Measurements from ENCODE around the gene EHF. TPM values are rescaled to one million over a fixed set of nuclear protein-coding genes. Genes with fewer than 3 reads are reported as not detected.

The EHF gene
- total RNA-seq, 1 donor from 2014 or later = not detected

DNA sequence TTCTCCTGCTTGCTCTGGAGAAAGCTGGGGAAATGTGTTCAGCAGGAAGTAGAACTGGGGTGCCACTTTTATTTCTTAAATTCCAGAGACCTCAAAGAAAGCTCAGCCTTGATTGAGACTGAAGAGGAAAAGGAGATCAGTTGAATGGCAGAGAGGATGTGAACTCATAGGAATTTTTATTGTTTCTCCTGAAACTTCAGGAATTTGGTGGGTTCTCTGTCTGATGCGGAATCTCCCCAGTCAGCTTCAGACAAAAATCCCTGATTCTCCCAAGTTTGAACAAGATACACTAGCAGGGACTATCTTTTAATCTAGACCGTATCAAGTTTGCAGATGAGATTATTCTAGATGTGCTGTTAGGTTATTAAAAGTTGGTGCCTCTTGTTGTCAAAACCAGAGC is 23.0 kb downstream of the EHF start:
- DNase-seq (ENCODE audit: low read depth in 2 of 2) = no peak

DNA sequence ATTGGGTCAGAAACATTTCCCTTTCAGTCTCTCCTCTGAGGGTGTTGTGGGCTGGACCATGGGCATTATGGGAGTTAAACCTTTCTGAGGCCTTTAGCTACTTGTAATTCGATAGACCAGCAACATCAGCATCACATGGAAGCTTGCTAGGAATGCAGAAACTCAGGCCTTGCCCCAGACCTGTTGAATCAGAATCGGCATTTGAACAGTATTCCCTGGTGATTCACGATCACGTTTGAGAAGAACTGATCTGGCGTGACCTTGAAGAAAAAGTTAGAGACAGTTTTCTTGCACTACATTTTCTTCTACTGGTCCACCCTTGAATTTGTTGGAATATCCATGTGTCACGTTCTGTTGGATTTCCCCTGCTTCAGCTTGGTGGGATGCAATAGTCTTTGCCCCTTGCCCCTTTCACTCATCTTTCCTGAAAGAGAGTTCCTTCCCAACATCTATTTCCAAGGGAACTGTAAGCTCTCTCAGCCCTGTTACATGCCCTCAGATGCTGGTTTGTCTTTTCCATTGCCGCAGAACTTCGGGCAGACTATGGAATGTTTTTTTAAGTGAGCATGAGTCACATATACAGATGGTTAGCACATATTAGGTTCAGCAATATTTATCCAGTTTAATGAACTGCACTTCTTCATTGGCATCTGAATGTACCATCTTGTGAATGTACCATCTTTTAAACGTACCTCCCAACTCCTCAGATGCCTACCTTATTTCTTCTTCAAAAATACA is 23.9 kb downstream of the EHF start:
- DNase-seq (ENCODE audit: low read depth in 2 of 2) = no peak

DNA sequence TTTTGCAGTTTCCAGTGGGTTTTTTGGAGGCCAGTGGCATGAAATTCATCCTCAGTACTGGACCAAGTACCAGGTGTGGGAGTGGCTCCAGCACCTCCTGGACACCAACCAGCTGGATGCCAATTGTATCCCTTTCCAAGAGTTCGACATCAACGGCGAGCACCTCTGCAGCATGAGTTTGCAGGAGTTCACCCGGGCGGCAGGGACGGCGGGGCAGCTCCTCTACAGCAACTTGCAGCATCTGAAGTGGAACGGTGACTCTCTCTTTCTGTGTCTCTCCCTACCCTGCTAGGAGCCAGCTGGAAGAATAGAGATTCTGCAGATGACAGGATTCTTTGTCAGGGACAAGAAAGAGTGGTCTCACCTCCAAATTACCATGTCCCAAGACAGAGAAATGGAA is 25.5 kb downstream of the EHF start:
- no peak for DNase-seq (ENCODE audit: low read depth in 2 of 2)

- DNase-seq (ENCODE audit: low read depth in 2 of 2) = no peak
Observed at GRCh38 chr11:34647131-34647530, 26.2 kb downstream of the EHF start.

GRCh38 chr11:34647532-34647931 is 26.6 kb downstream of the EHF start:
- no peak for DNase-seq (ENCODE audit: low read depth in 2 of 2)

DNA sequence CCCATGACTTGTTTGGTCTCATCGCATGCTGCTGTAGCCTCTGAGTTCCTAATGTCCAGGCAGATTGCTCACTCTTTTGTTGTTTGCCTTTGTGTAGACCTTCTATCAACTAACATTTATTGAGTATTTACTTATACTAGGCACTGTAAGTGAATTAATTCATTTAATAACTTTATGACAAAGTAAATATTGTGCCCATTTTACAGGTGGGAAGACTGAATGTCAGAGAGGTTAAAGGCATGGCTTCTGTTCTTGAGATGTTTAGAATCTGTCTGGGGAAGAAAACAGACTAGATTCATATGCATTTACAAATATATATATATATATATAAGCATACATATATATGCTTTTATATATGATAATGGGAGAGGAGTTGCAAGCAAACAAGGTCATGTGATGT is 27.1 kb downstream of the EHF start:
- DNase-seq (ENCODE audit: low read depth in 2 of 2) = no peak

- DNase-seq (ENCODE audit: low read depth in 2 of 2) = no peak
Observed at GRCh38 chr11:34649597-34649996, 28.7 kb downstream of the EHF start.

- DNase-seq (ENCODE audit: low read depth in 2 of 2) = no peak
Observed at GRCh38 chr11:34650528-34650927, 29.6 kb downstream of the EHF start.

DNA sequence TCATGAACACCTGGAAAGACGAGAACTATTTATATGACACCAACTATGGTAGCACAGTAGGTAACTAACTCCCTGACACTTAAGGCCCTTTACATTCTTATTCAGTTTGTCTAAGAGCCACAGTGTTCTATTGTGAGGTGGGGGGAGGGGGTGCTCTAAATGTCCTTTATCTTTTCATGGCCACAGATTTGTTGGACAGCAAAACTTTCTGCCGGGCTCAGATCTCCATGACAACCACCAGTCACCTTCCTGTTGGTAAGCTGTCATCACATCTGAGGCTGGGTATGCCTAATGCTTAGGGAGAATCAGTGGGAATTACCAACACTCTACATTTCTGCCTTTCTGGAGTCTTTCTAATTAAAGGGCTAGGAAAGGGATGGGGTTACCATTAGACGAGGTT is 30.7 kb downstream of the EHF start:
- peak; percentile 32 to 45 for DNase-seq (ENCODE audit: low read depth in 2 of 2)

DNA sequence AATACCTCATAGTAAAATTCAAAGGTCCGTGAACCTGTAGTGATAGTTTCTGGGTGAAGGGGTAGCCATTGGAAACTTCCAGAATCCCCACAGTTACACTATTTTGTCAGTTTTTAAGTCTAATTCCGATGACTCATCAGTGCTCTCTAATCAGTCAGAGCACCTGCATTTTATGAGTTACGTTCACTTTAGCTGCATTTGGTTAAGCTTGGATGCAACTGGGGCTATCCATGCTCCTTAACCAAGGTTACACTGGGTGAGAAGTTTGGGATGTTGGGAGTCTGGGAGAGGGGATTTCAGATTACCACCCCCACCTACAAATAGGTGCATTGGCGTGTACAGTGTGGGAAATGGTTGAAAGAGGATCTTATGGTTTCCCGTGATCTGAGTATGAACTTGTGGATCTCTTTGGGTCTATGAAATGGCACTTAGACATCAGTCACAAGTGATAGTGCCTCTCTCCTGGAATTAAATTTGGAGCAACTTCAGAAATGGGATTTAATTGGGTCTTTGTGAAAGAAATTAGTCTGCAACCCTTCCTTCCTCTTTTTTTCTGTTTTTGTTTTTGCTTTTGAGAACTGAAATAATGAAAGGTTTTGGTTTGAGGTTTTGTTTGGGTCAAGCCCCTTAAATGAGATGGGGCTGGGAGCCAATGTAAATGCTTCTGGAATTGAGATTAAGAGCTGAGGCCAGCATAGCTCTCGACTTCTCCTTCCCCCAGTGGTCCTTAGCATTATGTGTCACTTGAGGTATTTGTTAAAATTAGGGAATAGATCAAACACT is 31.5 kb downstream of the EHF start:
- no peak for DNase-seq (ENCODE audit: low read depth in 2 of 2)

- DNase-seq (ENCODE audit: low read depth in 2 of 2) = no peak
Observed at GRCh38 chr11:34653031-34653430, 32.1 kb downstream of the EHF start.

GRCh38 chr11:34653851-34654482 is 33.1 kb downstream of the EHF start:
- peak in 1 of 2 donors; percentile 10 for DNase-seq (ENCODE audit: low read depth in 2 of 2)

DNA sequence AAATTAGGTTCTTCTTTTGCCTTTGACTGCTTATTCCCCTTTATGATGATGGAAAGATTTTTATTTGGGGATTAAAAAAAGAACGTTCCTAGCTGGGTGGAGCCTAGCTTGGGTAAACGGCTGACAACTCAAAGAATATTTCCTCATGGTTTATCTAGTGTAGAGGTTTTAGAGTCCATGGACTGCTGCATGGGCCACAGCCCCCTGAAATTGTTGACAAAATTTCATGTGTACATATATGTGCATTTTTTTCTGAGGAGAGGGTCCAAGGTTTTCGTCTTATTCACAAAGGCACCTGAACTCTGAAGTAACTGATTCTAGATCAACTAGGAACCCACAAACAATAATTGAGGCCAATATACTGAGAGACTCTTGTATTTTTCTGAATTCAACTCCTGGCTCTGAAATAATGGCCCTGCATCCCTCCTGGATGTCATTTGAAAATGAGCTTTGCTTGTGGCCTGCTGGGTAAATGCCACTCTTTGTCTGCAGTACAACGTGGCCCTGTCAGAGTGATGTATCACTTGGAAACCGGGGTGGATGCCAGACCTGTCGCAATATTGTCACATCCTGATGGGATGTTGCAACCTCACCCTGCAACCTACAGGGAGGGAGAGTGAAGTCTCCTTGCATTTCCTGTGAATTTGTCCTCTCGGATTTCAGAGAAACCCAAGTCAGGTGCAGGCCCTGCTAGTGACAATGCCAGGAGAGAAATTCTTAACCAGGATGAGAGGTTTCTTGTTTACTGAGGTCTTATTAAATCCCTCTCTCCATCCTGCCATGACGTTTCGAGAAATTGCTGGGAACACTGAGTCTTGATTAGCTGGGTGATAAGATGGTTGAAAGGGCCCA is 33.8 kb downstream of the EHF start:
- peak; percentile 9 to 59 for DNase-seq (ENCODE audit: low read depth in 2 of 2)

DNA sequence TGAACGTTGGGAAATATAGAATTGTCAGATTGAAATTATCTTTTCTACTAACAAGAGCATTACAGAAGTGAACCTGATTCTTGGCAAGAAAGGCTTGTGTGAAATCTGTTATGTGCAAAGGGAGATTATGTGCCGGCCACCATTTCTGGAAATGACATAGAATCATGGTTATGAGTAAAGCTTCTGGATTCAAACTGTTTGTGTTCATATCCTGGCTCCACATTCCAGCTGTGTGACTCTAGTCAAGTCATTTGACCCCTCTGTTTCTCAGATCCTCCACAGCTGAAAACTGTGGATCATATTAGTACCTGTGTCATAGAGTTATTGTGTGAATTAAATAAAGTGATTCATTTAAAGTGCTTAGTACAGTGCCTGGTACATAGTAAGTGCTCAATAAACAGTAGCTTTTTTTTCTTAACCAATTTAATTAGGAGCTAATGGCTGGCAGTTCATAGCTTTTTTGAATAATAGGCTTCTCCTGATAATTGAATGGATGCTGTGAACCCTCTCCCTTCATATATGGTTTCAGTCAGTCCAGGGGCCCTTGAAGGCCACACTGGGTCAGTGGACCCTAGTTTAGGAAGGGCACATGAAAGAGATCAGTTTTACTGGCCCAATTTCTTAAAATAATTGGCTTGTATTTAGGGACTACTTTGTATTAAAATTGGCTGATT is 34.6 kb downstream of the EHF start:
- peak in 1 of 2 donors; percentile 21 for DNase-seq (ENCODE audit: low read depth in 2 of 2)

GRCh38 chr11:34656062-34656720 is 35.3 kb downstream of the EHF start:
- no peak for DNase-seq (ENCODE audit: low read depth in 2 of 2)

DNA sequence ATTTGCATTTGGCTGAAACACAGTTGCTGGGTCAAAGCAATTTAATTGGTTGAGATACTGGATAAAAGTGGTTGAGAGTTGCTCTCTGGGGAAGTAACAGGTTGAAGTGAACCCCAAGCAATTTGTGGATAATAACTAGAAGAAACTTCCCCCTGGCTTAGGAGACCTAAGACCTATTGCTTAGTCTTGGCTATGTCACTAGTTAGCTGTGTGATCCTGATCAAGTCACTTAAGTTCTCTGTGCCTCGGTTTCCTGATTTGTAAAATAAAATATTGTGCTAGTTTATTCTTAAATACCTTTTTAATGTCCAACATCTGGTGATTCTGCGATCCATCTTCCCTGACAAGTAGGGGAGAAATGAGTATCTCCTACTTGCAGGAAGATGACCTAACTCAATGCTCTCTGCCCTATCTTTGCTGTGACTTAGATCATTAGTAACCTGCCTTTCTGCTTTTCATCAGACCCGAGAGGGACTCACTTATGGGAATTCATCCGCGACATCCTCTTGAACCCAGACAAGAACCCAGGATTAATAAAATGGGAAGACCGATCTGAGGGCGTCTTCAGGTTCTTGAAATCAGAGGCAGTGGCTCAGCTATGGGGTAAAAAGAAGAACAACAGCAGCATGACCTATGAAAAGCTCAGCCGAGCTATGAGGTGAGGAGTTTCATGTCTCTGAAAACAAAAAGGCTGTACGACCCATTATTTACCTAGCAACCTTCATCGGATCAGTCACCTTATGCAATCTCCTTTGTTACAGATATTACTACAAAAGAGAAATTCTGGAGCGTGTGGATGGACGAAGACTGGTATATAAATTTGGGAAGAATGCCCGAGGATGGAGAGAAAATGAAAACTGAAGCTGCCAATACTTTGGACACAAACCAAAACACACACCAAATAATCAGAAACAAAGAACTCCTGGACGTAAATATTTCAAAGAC is 37.5 kb downstream of the EHF start:
- no peak for DNase-seq (ENCODE audit: low read depth in 2 of 2)

DNA sequence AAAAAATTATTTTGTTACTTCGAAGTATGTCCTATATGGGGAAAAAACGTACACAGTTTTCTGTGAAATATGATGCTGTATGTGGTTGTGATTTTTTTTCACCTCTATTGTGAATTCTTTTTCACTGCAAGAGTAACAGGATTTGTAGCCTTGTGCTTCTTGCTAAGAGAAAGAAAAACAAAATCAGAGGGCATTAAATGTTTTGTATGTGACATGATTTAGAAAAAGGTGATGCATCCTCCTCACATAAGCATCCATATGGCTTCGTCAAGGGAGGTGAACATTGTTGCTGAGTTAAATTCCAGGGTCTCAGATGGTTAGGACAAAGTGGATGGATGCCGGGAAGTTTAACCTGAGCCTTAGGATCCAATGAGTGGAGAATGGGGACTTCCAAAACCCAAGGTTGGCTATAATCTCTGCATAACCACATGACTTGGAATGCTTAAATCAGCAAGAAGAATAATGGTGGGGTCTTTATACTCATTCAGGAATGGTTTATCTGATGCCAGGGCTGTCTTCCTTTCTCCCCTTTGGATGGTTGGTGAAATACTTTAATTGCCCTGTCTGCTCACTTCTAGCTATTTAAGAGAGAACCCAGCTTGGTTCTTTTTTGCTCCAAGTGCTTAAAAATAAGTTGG is 38.3 kb downstream of the EHF start:
- no peak for DNase-seq (ENCODE audit: low read depth in 2 of 2)

GRCh38 chr11:34665077-34665835 is 44.4 kb downstream of the EHF start:
- no peak for DNase-seq (ENCODE audit: low read depth in 2 of 2)

Data from lung microvascular endothelial cell (primary cell).